GM12864 (cell line): ENCODE data around the gene DNAJC6.

Source experiments
- DNase-seq: peaks from one replicate; pipeline ENCODE4 v3.0.0-alpha.2; 2011; ENCODE audit warnings: low read depth
- H3K4me3 ChIP-seq: 2 replicates; pipeline ENCODE4 v1.5.1; 2011; ENCODE audit warnings: mild to moderate bottlenecking, low read depth, low read length, control low read depth
- CTCF ChIP-seq: IDR thresholded peaks from 2 replicates; pipeline ENCODE4 v1.5.1; 2011; ENCODE audit warnings: low read depth, mild to moderate bottlenecking, moderate library complexity, low read length, control low read depth, inconsistent platforms; ENCODE audit errors: missing control alignments

The DNAJC6 gene

GRCh38 chr1:65317866-65318653, 8.7 kb downstream of the DNAJC6 start:
- no peak for TF ChIP-seq CTCF
- DNase-seq: no peak
- no peak overlapping the region for H3K4me3 ChIP-seq

DNA sequence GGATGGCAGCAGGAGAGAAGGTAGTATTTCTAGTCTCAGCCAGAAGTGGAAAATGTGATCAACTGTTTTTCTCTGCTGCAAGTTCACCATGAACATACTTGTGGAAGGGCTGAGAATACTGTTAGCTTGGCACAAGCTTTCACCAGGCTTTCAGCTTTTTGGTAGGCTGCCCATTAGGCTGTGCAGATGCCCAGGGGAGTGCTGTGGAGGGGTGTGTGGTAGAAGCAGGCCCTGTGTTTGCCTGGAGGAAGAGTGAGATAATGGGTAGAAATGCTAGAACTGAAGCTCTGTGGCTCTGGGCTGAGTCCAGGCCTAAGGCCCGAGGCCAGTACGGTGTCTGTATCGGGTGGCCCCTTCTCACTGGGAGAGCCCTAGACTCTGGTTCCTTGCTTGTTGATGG, 9.8 kb downstream of the DNAJC6 start:
- no peak for DNase-seq
- no peak overlapping the region for H3K4me3 ChIP-seq
- no peak for TF ChIP-seq CTCF

DNA sequence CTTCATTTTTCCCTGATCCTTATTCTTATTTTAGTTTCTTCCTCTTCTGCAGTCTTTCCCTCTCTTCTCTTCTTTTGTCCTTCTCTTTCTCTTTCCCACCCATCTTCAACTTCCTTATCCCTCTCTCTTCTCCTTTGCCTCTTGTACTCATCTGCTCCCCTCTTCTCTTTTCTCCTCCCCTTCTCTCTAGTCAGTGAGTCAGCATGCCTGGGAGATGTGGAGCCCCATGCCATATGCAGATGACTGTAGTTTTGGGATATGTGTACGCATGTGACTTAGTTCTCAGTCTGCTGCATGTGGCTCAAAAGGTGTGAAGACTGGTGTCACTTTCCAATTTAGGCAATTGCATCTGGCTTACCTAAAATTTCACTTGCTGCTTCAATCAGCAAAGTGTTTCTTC, 10.4 kb downstream of the DNAJC6 start:
- no peak for DNase-seq
- TF ChIP-seq CTCF: no peak
- no peak overlapping the region for H3K4me3 ChIP-seq

DNA sequence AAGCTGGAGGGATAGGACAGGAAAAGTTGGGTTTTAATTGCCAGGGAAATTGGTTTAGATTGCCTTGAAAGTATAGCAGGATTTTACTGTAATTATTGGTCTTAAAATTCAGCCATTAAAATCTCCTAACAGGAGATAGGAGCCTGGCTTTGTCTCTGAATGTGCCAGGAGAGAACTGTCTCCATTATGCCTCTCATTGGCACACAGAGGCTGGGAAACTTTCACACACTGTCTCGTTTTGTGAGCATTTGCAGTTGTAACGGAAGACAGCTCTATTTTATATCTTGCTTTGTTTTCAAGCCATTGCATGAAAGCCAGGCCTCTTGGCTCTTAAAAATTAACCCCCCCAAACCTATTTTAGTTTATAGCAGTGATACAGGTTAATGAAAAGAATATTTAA, 12.5 kb downstream of the DNAJC6 start:
- TF ChIP-seq CTCF: no peak
- DNase-seq: no peak
- no peak overlapping the region for H3K4me3 ChIP-seq

DNA sequence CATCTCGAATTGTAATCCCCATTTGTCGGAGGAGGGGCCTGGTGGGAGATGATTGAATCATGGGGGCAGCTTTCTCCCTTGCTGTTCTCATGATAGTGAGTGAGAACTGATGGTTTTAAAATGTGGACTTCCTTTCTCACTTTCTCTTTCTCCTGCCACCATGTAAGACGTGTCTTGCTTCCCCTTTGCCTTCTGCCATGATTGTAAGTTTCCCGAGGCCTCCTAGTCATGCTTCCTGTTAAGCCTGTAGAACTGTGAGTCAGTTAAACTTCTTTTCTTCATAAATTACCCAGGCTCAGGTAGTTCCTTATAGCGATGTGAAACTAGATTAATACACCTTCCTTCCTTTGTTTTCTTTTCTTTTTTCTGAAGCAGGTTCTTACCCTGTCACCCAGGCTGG, 13.9 kb downstream of the DNAJC6 start:
- no peak overlapping the region for H3K4me3 ChIP-seq
- peak; percentile 7 for DNase-seq
- no peak for TF ChIP-seq CTCF

- no peak overlapping the region for H3K4me3 ChIP-seq
- no peak for DNase-seq
- no peak for TF ChIP-seq CTCF
Measured at GRCh38 chr1:65330021-65330420, 20.7 kb downstream of the DNAJC6 start.

GRCh38 chr1:65330822-65331221, 21.5 kb downstream of the DNAJC6 start:
- no peak overlapping the region for H3K4me3 ChIP-seq
- no peak for DNase-seq
- no peak for TF ChIP-seq CTCF
